Activated gamma-delta T cell treated with anti-CD3 and anti-CD28 coated beads, Interleukin-2, amount 50 U/mL, for 16 hours (primary cell): ENCODE results near the gene KRTAP5-1.

Experiments
- DNase-seq: peaks from one replicate; pipeline ENCODE4 v3.0.0-alpha.2; 2020; ENCODE audit warnings: low read depth

KRTAP5-1 gene

DNA sequence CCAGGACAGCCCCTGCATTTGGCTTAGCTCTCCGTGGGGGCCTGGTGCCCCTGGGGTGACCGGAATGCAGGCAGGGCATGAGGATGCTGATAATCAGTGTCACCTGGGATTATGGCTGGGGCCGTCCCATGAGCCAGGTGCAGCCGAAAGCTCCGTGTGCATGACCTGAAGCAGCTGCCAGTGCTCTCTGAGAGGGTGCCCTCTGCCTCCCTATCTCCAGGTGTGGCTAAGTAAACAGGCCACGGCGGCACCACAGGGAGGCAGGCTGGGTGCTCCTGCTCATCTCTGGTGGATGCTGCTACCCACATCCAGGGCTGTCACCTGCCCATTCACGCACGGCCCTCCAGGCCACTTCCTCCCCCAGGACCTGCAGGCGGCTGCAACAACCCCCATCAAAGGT is 42.8 kb downstream of the KRTAP5-1 start:
- no peak for DNase-seq

DNA sequence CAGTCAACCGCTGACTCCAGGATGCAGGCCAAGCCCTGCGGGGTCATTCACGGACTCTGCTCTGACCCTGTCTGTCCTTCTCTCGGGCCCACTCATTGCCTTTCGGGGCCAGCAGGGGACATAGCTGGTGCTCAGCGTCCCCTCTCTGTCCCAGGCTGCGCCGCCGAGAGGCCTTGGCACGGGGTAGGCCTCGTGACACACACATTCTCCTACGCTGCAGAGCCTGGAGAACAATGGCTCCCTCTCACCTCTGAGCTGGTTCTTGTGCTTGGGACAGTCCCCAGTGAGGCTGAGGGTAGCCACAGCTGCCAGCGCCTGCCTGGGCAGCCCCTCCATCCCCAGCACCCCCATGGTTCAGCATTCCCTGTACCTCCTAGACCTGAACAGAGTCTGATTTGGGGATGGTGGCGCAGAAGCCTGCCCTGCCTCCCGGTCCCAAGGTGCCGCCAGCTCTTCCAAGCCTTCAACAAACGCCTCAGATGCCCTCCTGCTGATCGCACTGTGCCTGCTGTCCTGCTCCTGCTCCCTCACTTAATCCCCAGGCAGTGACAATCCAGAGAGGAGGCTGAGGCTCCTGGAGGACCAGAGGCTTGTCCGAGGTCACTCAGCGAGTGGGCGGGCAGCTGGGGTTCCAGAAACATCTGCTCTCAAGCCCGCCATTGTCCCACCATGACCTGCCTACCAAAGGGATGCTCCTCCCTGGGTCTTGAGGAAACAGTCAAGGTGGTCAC is 43.4 kb downstream of the KRTAP5-1 start:
- no peak for DNase-seq

DNA sequence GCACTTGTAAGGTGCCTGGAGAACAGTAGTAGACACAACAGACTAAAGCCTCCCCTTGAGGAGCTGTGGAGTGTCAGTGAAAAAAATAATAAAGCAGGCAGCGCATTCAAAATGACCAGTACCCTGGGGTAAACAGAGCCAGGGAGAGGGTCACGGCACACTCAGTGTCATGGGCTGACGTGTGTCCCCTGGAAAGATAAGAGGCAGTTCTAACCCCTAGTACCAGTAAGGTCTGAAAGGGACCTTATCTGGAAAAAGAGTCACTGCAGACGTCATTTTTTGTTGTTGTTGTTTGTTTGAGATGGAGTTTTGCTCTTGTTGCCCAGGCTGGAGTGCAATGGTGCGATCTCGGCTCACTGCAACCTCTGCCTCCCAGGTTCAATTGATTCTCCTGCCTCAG is 45.0 kb downstream of the KRTAP5-1 start:
- DNase-seq, result no peak

DNA sequence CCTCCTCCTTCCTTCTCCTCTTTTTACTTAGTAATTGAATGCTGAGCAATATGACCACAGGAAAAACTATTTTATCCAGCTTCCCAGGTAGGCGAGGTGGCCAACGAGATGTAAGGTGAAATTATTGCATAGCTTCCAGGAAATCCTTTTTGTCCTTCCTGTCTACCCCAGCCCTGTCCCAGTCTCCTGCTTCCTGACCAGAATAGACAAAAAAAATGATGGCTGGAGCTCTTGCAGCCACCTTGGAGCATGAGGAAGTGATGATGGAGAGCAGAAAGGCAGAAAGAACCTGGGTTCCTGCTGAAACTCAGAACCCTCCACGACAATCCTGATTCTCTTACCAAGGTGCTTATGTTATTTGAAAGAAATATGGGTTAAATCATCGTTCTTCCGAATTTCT is 46.9 kb downstream of the KRTAP5-1 start:
- no peak for DNase-seq

DNA sequence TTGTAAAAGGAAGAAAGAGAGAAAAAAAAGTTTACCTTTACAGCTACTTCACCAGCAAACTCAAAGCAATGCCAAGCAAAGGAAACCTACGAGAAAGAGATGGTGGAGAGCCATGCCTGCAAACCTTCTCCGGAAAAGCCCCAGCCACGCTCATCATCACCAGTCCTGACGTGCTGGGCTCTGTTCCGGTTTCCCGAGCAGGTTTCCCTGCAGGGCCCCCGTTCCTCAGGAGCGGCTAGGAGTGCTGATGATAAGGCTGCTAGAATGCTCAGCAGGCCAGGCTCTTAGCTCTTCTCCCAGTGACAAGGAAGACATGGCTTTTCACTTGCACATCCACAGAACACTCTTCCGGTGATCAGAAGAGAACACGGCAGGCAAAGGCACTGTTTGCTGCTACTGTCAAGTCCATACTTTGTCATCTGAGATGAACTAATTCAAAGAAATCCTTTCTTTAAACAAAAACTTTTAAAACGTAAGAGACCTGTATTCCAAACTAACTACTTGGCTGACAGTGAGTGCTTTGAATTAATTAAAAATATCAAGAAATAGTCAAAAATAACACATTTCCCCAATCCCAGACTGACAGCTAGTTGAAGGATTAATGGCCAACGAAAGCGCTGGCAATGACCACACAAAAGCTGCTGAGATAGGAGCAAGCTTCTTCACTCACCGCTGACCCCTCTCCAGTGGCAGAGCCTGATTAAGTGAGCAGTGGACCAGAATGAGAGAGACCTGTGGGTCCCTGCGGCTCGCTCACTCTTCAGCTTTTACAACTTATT is 48.8 kb downstream of the KRTAP5-1 start:
- DNase-seq, result no peak

DNA sequence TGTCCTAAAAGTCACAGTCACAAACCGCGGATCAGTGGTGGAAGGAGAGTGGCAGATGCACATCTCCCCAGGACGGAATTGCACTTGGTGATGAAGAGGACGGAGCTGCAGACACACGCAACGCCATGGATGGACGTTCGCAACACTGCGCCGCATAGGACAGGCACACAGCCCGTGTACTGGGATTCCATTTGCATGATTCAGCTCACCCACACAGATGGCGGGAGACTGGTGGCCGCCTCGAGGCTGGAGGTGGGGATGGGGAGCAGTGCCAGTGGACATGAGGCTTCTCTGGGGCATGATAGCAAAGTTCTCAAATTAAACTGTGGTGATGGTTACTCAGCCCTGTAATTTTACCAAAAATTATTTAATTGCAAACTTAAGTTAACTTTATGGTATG is 50.4 kb downstream of the KRTAP5-1 start:
- no peak for DNase-seq
